Activated CD4-positive, alpha-beta T cell treated with anti-CD3 and anti-CD28 coated beads, Interleukin-2, amount 50 U/mL, for 48 hours (primary cell): ENCODE data around the gene MALRD1.

Experiments
- DNase-seq, 2 experiments: peaks; one replicate each; pipeline ENCODE4 v3.0.0-alpha.2; 2020

MALRD1 gene

GRCh38 chr10:19385846-19386450, 337.3 kb downstream of the MALRD1 start:
- no peak for DNase-seq

- no peak for DNase-seq
Observed at GRCh38 chr10:19408924-19409323, 360.3 kb downstream of the MALRD1 start.

- DNase-seq, result no peak
Observed at GRCh38 chr10:19411119-19411518, 362.5 kb downstream of the MALRD1 start.

GRCh38 chr10:19412531-19412930, 363.9 kb downstream of the MALRD1 start:
- no peak for DNase-seq

- no peak for DNase-seq
Observed at GRCh38 chr10:19416164-19416563, 367.6 kb downstream of the MALRD1 start.

- DNase-seq, result no peak
Observed at GRCh38 chr10:19417740-19418139, 369.1 kb downstream of the MALRD1 start.

GRCh38 chr10:19421674-19422073, 373.1 kb downstream of the MALRD1 start:
- no peak for DNase-seq

- no peak for DNase-seq
Observed at GRCh38 chr10:19426034-19426433, 377.4 kb downstream of the MALRD1 start.

GRCh38 chr10:19431622-19432351, 383.2 kb downstream of the MALRD1 start:
- DNase-seq, result no peak

GRCh38 chr10:19449860-19450259, 401.3 kb downstream of the MALRD1 start:
- DNase-seq, result no peak

GRCh38 chr10:19451356-19451755, 402.8 kb downstream of the MALRD1 start:
- DNase-seq, result no peak

- DNase-seq, result no peak
Observed at GRCh38 chr10:19451937-19452336, 403.3 kb downstream of the MALRD1 start.

- DNase-seq, result no peak
Observed at GRCh38 chr10:19453967-19454366, 405.4 kb downstream of the MALRD1 start.

- DNase-seq, result no peak
Observed at GRCh38 chr10:19461588-19461987, 413.0 kb downstream of the MALRD1 start.

GRCh38 chr10:19466709-19467108, 418.1 kb downstream of the MALRD1 start:
- no peak for DNase-seq

GRCh38 chr10:19468413-19468812, 419.8 kb downstream of the MALRD1 start:
- no peak for DNase-seq

- no peak for DNase-seq
Observed at GRCh38 chr10:19469521-19469920, 420.9 kb downstream of the MALRD1 start.

- no peak for DNase-seq
Observed at GRCh38 chr10:19479854-19480253, 431.3 kb downstream of the MALRD1 start.

- no peak for DNase-seq
Observed at GRCh38 chr10:19480353-19480752, 431.8 kb downstream of the MALRD1 start.

- DNase-seq, result no peak
Observed at GRCh38 chr10:19483421-19483820, 434.8 kb downstream of the MALRD1 start.

GRCh38 chr10:19488592-19489280, 440.1 kb downstream of the MALRD1 start:
- DNase-seq, result no peak

GRCh38 chr10:19491166-19491565, 442.6 kb downstream of the MALRD1 start:
- no peak for DNase-seq

GRCh38 chr10:19493917-19494316, 445.3 kb downstream of the MALRD1 start:
- no peak for DNase-seq

- DNase-seq, result no peak
Observed at GRCh38 chr10:19497026-19497425, 448.4 kb downstream of the MALRD1 start.
